CD4-positive, CD25-positive, alpha-beta regulatory T cell (primary cell): ENCODE measurements around the gene IZUMO1R. TPM values are rescaled to one million over a fixed set of nuclear protein-coding genes. Genes with fewer than 3 reads are reported as not detected.

Experiments
- ATAC-seq, 2 donors: fragments of 150-1000 bp; cut with Tn5 transposase; one replicate each; pipeline ENCODE4 v1.10.0; 2021; ENCODE audit warnings: low read depth in 2 of 2, moderate number of reproducible peaks in 2 of 2, moderate library complexity in 1 of 2
- DNase-seq, 3 donors: peaks; one replicate each; pipeline versions ENCODE4 v3.0.0 to v3.0.0-alpha.2; 2012 to 2022; ENCODE audit warnings: mixed read lengths in 1 of 3
- H3K27ac ChIP-seq: one replicate; pipeline ENCODE4 v1.7.0; 2013; ENCODE audit warnings: mild to moderate bottlenecking, low read length; ENCODE audit not compliant: insufficient read depth, poor library complexity, severe bottlenecking
- H3K27me3 ChIP-seq: one replicate; pipeline ENCODE4 v1.7.0; 2013; ENCODE audit warnings: low read length; ENCODE audit not compliant: control insufficient read depth, insufficient read depth
- H3K36me3 ChIP-seq: one replicate; pipeline ENCODE4 v1.7.0; 2013; ENCODE audit warnings: mild to moderate bottlenecking, low read length, moderate library complexity; ENCODE audit not compliant: control insufficient read depth, insufficient read depth
- H3K4me1 ChIP-seq: 2 replicates; pipeline ENCODE4 v1.7.0; 2013; ENCODE audit warnings: mild to moderate bottlenecking, low read length; ENCODE audit not compliant: insufficient read depth, control insufficient read depth, poor library complexity, severe bottlenecking
- H3K4me3 ChIP-seq: one replicate; pipeline ENCODE4 v1.7.0; 2013; ENCODE audit warnings: low read depth, mild to moderate bottlenecking, low read length, moderate library complexity
- H3K9me3 ChIP-seq, 2 experiments: 1 replicate in 1 of 2; 2 replicates in 1 of 2; pipeline ENCODE4 v1.7.0; 2013; ENCODE audit warnings: low read length in 2 of 2, mild to moderate bottlenecking in 1 of 2, moderate library complexity in 1 of 2; ENCODE audit not compliant: control insufficient read depth in 2 of 2
- H3K27ac Mint-ChIP-seq, 3 donors: one replicate each; pipeline ENCODE4 v1.8.0; 2020 to 2022; ENCODE audit warnings: mild to moderate bottlenecking in 3 of 3, mixed read lengths in 3 of 3, moderate library complexity in 2 of 3
- H3K27me3 Mint-ChIP-seq: one replicate; pipeline ENCODE4 v1.8.0; 2022; ENCODE audit warnings: mild to moderate bottlenecking, mixed read lengths
- H3K36me3 Mint-ChIP-seq: one replicate; pipeline ENCODE4 v1.8.0; 2020; ENCODE audit warnings: mixed read lengths
- H3K4me1 Mint-ChIP-seq, 4 donors: one replicate each; pipeline ENCODE4 v1.8.0; 2020 to 2022; ENCODE audit warnings: mixed read lengths in 4 of 4, mild to moderate bottlenecking in 1 of 4
- H3K4me3 Mint-ChIP-seq, 4 donors: one replicate each; pipeline ENCODE4 v1.8.0; 2020 to 2022; ENCODE audit warnings: mild to moderate bottlenecking in 4 of 4, mixed read lengths in 4 of 4, moderate library complexity in 3 of 4
- H3K9me3 Mint-ChIP-seq, 7 donors: one replicate each; pipeline ENCODE4 v1.8.0; 2020 to 2022; ENCODE audit warnings: mixed read lengths in 7 of 7, mild to moderate bottlenecking in 3 of 7, moderate library complexity in 2 of 7
- polyA plus RNA-seq, 4 donors: library from polyadenylated mRNA; unstranded; fragments of 300-500 nt; fragmentation: Illumina TruSeq; gene quantifications; one replicate each; pipeline ENCODE4 v1.2.3, GENCODE V29; 2021
- total RNA-seq: library from RNA; stranded (reverse); gene quantifications from one replicate; pipeline ENCODE4 v1.2.3, GENCODE V29; 2022

Gene IZUMO1R
- total and polyA plus RNA-seq, 5 donors from 2014 or later = not detected

GRCh38 chr11:94328587-94329080 is 24.3 kb downstream of the IZUMO1R start:
- Mint-ChIP-seq H3K27ac (no peak overlapping the region), H3K9me3 (peaks cover 0 to 5% (median 0%) of the 10 kb centered on the region in 7 donors), H3K4me3 (no peak overlapping the region), H3K36me3 (no peaks in the 10 kb centered on the region), H3K4me1 (no peaks in the 10 kb centered on the region), H3K27me3 (peaks cover 11% of the 10 kb centered on the region)
- Histone ChIP-seq H3K4me1 (no peaks in the 10 kb centered on the region), H3K36me3 (no peaks in the 10 kb centered on the region), H3K4me3 (no peak overlapping the region), H3K27me3 (no peaks in the 10 kb centered on the region), H3K9me3 (no peaks in the 10 kb centered on the region), H3K27ac (no peak overlapping the region)
- DNase-seq (no peak), ATAC-seq (no peak)

DNA sequence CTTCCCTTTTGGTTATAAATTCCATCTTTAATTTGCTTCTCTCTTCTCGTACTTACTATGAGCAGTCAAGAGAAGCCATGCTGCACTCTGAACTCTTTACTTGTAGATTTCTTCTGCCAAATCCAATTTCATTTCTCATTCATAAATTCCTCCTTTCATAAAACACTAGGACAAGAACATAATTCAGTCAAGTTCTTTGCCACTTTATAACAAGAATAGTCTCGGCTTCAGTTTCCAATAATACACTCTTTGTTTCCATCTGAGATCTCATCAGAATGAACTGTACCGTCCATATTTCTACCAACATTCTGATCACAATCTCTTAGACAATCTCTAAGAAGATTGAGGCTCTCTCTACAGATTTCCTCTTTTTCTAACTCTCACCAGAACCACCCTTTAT is 25.1 kb downstream of the IZUMO1R start:
- Histone ChIP-seq H3K4me1 (no peaks in the 10 kb centered on the region), H3K4me3 (no peak overlapping the region), H3K27me3 (no peaks in the 10 kb centered on the region), H3K9me3 (no peaks in the 10 kb centered on the region), H3K36me3 (no peaks in the 10 kb centered on the region), H3K27ac (no peak overlapping the region)
- Mint-ChIP-seq H3K4me3 (no peak overlapping the region), H3K4me1 (no peaks in the 10 kb centered on the region), H3K27ac (no peak overlapping the region), H3K36me3 (no peaks in the 10 kb centered on the region), H3K9me3 (peaks cover 0 to 5% (median 0%) of the 10 kb centered on the region in 7 donors), H3K27me3 (peaks cover 11% of the 10 kb centered on the region)
- ATAC-seq (no peak), DNase-seq (no peak)

GRCh38 chr11:94330789-94331188 is 26.4 kb downstream of the IZUMO1R start:
- no peaks in the 10 kb centered on the region for H3K36me3 ChIP-seq
- Mint-ChIP-seq H3K27ac (no peak overlapping the region), H3K36me3 (no peaks in the 10 kb centered on the region), H3K4me1 (no peaks in the 10 kb centered on the region), H3K27me3 (peaks cover 5% of the 10 kb centered on the region), H3K9me3 (peaks cover 0 to 5% (median 0%) of the 10 kb centered on the region in 7 donors), H3K4me3 (no peak overlapping the region)
- ATAC-seq = no peak
- no peaks in the 10 kb centered on the region for H3K9me3 ChIP-seq
- no peak overlapping the region for H3K4me3 ChIP-seq
- no peaks in the 10 kb centered on the region for H3K4me1 ChIP-seq
- no peak for DNase-seq
- no peak overlapping the region for H3K27ac ChIP-seq
- H3K27me3 ChIP-seq = no peaks in the 10 kb centered on the region

GRCh38 chr11:94332814-94333213 is 28.4 kb downstream of the IZUMO1R start:
- Histone ChIP-seq H3K4me3 (no peak overlapping the region), H3K27me3 (no peaks in the 10 kb centered on the region), H3K4me1 (no peaks in the 10 kb centered on the region), H3K27ac (no peak overlapping the region), H3K9me3 (no peaks in the 10 kb centered on the region), H3K36me3 (no peaks in the 10 kb centered on the region)
- ATAC-seq = no peak
- Mint-ChIP-seq H3K9me3 (no peaks in the 10 kb centered on the region), H3K27me3 (peaks cover 4% of the 10 kb centered on the region), H3K27ac (no peak overlapping the region), H3K36me3 (no peaks in the 10 kb centered on the region), H3K4me3 (no peak overlapping the region), H3K4me1 (no peaks in the 10 kb centered on the region)
- DNase-seq = no peak

- no peak for ATAC-seq
Measured at GRCh38 chr11:94336033-94336432, 31.7 kb downstream of the IZUMO1R start.

GRCh38 chr11:94338651-94339050 is 34.3 kb downstream of the IZUMO1R start:
- no peak overlapping the region for H3K27ac Mint-ChIP-seq
- no peaks in the 10 kb centered on the region for H3K36me3 Mint-ChIP-seq
- DNase-seq (no peak), ATAC-seq (no peak)
- H3K27ac ChIP-seq = no peak overlapping the region
- peaks cover 0 to 5% (median 0%) of the 10 kb centered on the region in 7 donors for H3K9me3 Mint-ChIP-seq
- H3K4me3 ChIP-seq = no peak overlapping the region
- peaks cover 8% of the 10 kb centered on the region for H3K27me3 Mint-ChIP-seq
- H3K4me3 Mint-ChIP-seq = no peak overlapping the region
- no peaks in the 10 kb centered on the region for H3K27me3 ChIP-seq
- no peaks in the 10 kb centered on the region for H3K9me3 ChIP-seq
- no peaks in the 10 kb centered on the region for H3K36me3 ChIP-seq
- H3K4me1 Mint-ChIP-seq = no peaks in the 10 kb centered on the region
- no peaks in the 10 kb centered on the region for H3K4me1 ChIP-seq

More at GRCh38 chr11:94336033-94336432, 31.7 kb downstream of the IZUMO1R start:
- H3K4me1 ChIP-seq = no peaks in the 10 kb centered on the region
- no peak overlapping the region for H3K4me3 Mint-ChIP-seq
- H3K9me3 Mint-ChIP-seq = peaks cover 0 to 5% (median 0%) of the 10 kb centered on the region in 7 donors
- no peak for DNase-seq
- no peak overlapping the region for H3K27ac Mint-ChIP-seq
- no peaks in the 10 kb centered on the region for H3K36me3 ChIP-seq
- no peak overlapping the region for H3K4me3 ChIP-seq
- H3K27ac ChIP-seq = no peak overlapping the region
- no peaks in the 10 kb centered on the region for H3K4me1 Mint-ChIP-seq
- no peaks in the 10 kb centered on the region for H3K36me3 Mint-ChIP-seq
- H3K9me3 ChIP-seq = no peaks in the 10 kb centered on the region
- no peaks in the 10 kb centered on the region for H3K27me3 Mint-ChIP-seq
- H3K27me3 ChIP-seq = no peaks in the 10 kb centered on the region

DNA sequence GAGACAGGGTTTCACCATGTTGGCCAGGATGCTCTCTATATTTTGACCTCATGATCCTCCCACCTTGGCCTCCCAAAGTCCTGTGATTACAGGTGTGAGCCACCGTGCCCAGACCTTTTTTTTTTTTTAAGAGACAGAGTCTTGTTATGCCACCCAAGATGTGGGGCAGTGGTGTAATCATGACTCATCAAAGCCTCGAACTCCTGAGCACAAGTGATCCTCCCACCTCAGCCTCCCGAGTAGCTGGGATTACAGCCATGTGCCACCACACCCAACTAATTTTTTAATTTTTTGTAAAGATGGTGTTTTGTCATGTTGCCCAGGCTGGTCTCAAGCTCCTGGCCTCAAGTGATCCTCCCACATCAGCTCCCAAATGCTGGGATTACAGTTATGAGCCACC is 37.9 kb downstream of the IZUMO1R start:
- H3K4me3 Mint-ChIP-seq = no peak overlapping the region
- Histone ChIP-seq H3K27ac (no peak overlapping the region), H3K27me3 (no peaks in the 10 kb centered on the region), H3K36me3 (no peaks in the 10 kb centered on the region), H3K4me3 (no peak overlapping the region), H3K9me3 (no peaks in the 10 kb centered on the region), H3K4me1 (no peaks in the 10 kb centered on the region)
- no peak overlapping the region for H3K27ac Mint-ChIP-seq
- DNase-seq (no peak), ATAC-seq (no peak)
- no peaks in the 10 kb centered on the region for H3K4me1 Mint-ChIP-seq
- no peaks in the 10 kb centered on the region for H3K36me3 Mint-ChIP-seq
- H3K9me3 Mint-ChIP-seq = peaks cover 0 to 5% (median 0%) of the 10 kb centered on the region in 7 donors
- H3K27me3 Mint-ChIP-seq = peaks cover 11% of the 10 kb centered on the region

- H3K36me3 Mint-ChIP-seq = no peaks in the 10 kb centered on the region
- H3K27me3 ChIP-seq = no peaks in the 10 kb centered on the region
- no peak overlapping the region for H3K4me3 Mint-ChIP-seq
- H3K27me3 Mint-ChIP-seq = peaks cover 15% of the 10 kb centered on the region
- H3K27ac ChIP-seq = no peak overlapping the region
- ATAC-seq (no peak), DNase-seq (no peak)
- H3K4me3 ChIP-seq = no peak overlapping the region
- H3K9me3 ChIP-seq = no peaks in the 10 kb centered on the region
- H3K27ac Mint-ChIP-seq = no peak overlapping the region
- H3K9me3 Mint-ChIP-seq = peaks cover 0 to 5% (median 0%) of the 10 kb centered on the region in 7 donors
- H3K36me3 ChIP-seq = no peaks in the 10 kb centered on the region
- no peaks in the 10 kb centered on the region for H3K4me1 Mint-ChIP-seq
- H3K4me1 ChIP-seq = no peaks in the 10 kb centered on the region
Measured at GRCh38 chr11:94343495-94343894, 39.1 kb downstream of the IZUMO1R start.
